Liver (tissue), 9 donors: Measurements from ENCODE around the gene MDP1. TPM values are rescaled to one million over a fixed set of nuclear protein-coding genes. Genes with fewer than 3 reads are reported as not detected.

Source experiments
- DNase-seq: peaks from one replicate; pipeline ENCODE4 v3.0.0-alpha.2; 2017; ENCODE audit warnings: low spot score
- H3K27ac ChIP-seq, 2 donors: one replicate each; pipeline ENCODE4 v1.7.0; 2013; ENCODE audit warnings: inconsistent platforms in 2 of 2, low read length in 2 of 2, control low read depth in 1 of 2, low read depth in 1 of 2, mild to moderate bottlenecking in 1 of 2
- H3K27me3 ChIP-seq, 4 donors: one replicate each; pipeline versions ENCODE4 v1.6.1 to v1.7.0; 2013; ENCODE audit warnings: low read length in 3 of 4, inconsistent platforms in 1 of 4, mild to moderate bottlenecking in 1 of 4, moderate library complexity in 1 of 4; ENCODE audit not compliant: control insufficient read depth in 4 of 4, insufficient read depth in 4 of 4
- H3K36me3 ChIP-seq, 4 donors: one replicate each; pipeline versions ENCODE4 v1.6.1 to v1.7.0; 2013; ENCODE audit warnings: low read length in 3 of 4, mild to moderate bottlenecking in 3 of 4, low read depth in 1 of 4, moderate library complexity in 1 of 4; ENCODE audit not compliant: control insufficient read depth in 4 of 4, insufficient read depth in 3 of 4
- H3K4me1 ChIP-seq, 4 donors: one replicate each; pipeline versions ENCODE4 v1.6.1 to v1.7.0; 2013; ENCODE audit warnings: low read length in 3 of 4, mild to moderate bottlenecking in 3 of 4, moderate library complexity in 1 of 4; ENCODE audit not compliant: control insufficient read depth in 4 of 4, insufficient read depth in 4 of 4
- H3K4me3 ChIP-seq, 3 donors: one replicate each; pipeline versions ENCODE4 v1.6.1 to v1.7.0; 2013; ENCODE audit warnings: low read length in 3 of 3, control low read depth in 1 of 3, low read depth in 1 of 3, mild to moderate bottlenecking in 1 of 3
- H3K9ac ChIP-seq, 2 donors: one replicate each; pipeline ENCODE4 v1.7.0; 2013; ENCODE audit warnings: low read length in 2 of 2, mild to moderate bottlenecking in 2 of 2, moderate library complexity in 2 of 2, control low read depth in 1 of 2, low read depth in 1 of 2
- H3K9me3 ChIP-seq, 4 donors: one replicate each; pipeline versions ENCODE4 v1.6.1 to v1.7.0; 2013; ENCODE audit warnings: low read length in 3 of 4; ENCODE audit not compliant: control insufficient read depth in 4 of 4
- EGR1 ChIP-seq, 2 donors: IDR thresholded peaks; 2 replicates each; pipeline ENCODE4 v1.6.1; 2016 to 2018; ENCODE audit warnings: antibody characterized with exemption in 2 of 2, low read depth in 2 of 2
- FOXA1 ChIP-seq: IDR thresholded peaks from 2 replicates; pipeline ENCODE4 v1.6.1; 2016; ENCODE audit warnings: antibody characterized with exemption
- GABPA ChIP-seq, 2 donors: IDR thresholded peaks in 1 of 2; conservative IDR thresholded peaks in 1 of 2; 2 replicates each; pipeline ENCODE4 v1.6.1; 2016; ENCODE audit warnings: antibody characterized with exemption in 2 of 2, mild to moderate bottlenecking in 1 of 2, moderate library complexity in 1 of 2
- HNF4A ChIP-seq, 2 donors: conservative IDR thresholded peaks; 2 replicates each; pipeline ENCODE4 v1.6.1; 2016; ENCODE audit warnings: antibody characterized with exemption in 2 of 2, mild to moderate bottlenecking in 2 of 2
- HNF4G ChIP-seq: IDR thresholded peaks from 2 replicates; pipeline ENCODE4 v1.6.1; 2016; ENCODE audit warnings: antibody characterized with exemption
- JUND ChIP-seq, 2 donors: IDR thresholded peaks; 2 replicates each; pipeline ENCODE4 v1.6.1; 2016; ENCODE audit warnings: antibody characterized with exemption in 2 of 2
- RXRA ChIP-seq, 2 donors: IDR thresholded peaks; 2 replicates each; pipeline ENCODE4 v1.6.1; 2017 to 2018; ENCODE audit warnings: antibody characterized with exemption in 2 of 2, mild to moderate bottlenecking in 1 of 2
- SP1 ChIP-seq: IDR thresholded peaks from 2 replicates; pipeline ENCODE4 v1.6.1; 2018; ENCODE audit warnings: antibody characterized with exemption, mild to moderate bottlenecking
- TAF1 ChIP-seq: conservative IDR thresholded peaks from 2 replicates; pipeline ENCODE4 v1.6.1; 2016; ENCODE audit warnings: antibody characterized with exemption, mild to moderate bottlenecking
- WGBS: extraction: QIAGEN DNeasy Blood & Tissue Kit; methylation state at CpG from one replicate; pipeline ENCODE4 v1.1.7; 2013; 5-methylcytosine and 5-hydroxymethylcytosine counted together
- polyA plus RNA-seq, 2 donors: library from polyadenylated mRNA; stranded (reverse) in 1 of 2; unstranded in 1 of 2; fragments of 200-250 nt in 1 of 2; fragments of >200 nt in 1 of 2; fragmentation: Nextera tagmentation in 1 of 2; extraction: Ambion mirVana in 1 of 2; gene quantifications; one replicate each; pipeline versions ENCODE4 v1.2.1 to v1.2.3, GENCODE V29; 2013 to 2015
- total RNA-seq, 2 donors: library from RNA; depleted of rRNA; stranded (reverse); fragments of >200 nt; gene quantifications; one replicate each; pipeline ENCODE4 v1.2.3, GENCODE V29; 2014
- TF ChIP-seq, protein P1 (sequence below): fragments of 150-350 bp; IDR thresholded peaks from 2 replicates; pipeline ENCODE4 v1.5.1; 2017; ENCODE audit warnings: improper control_type of control experiment, low read depth, low read length; ENCODE audit not compliant: missing input control
- TF ChIP-seq, protein P2 (sequence below): IDR thresholded peaks from 2 replicates; pipeline ENCODE4 v1.6.1; 2016; ENCODE audit warnings: antibody characterized with exemption
- TF ChIP-seq, protein P3 (sequence below): IDR thresholded peaks from 2 replicates; pipeline ENCODE4 v1.6.1; 2016; ENCODE audit warnings: antibody characterized with exemption
- TF ChIP-seq, protein P4 (sequence below): IDR thresholded peaks from 2 replicates; pipeline ENCODE4 v1.6.1; 2016; ENCODE audit warnings: antibody characterized with exemption, mild to moderate bottlenecking
- TF ChIP-seq, protein P5 (sequence below): IDR thresholded peaks from 2 replicates; pipeline ENCODE4 v1.6.1; 2016; ENCODE audit warnings: antibody characterized with exemption
- donor health status: healthy.
- donor health status: healthy.
- donor health status: healthy.
- donor health status: healthy.
- donor health status: healthy.

Gene MDP1
- total and polyA plus RNA-seq, 4 donors = 3.2 to 13.4 (median 7.0) TPM

DNA sequence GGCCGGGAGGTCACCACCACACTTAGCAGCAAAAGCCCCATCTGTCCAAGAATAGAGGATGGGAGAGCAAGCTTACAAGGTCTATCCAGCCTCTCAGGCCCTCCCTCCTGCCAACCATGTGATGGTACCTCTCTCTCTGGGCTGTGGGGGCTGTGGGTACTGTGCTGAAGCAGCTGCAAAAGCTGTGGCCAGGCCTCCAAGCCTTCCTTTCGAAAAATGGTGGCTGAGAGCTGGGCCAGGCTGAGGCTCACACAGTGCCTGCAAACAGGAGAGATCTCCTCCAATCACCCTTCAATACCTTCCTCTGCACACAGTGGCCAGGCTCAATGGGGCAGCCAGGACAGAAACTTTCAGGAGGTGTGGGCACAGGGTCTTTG is 28.3 kb downstream of the MDP1 start:
- Histone ChIP-seq H3K9me3 (no peaks in the 10 kb centered on the region), H3K4me3 (peak overlapping the region in 1 of 3 donors; percentile 85), H3K27me3 (no peaks in the 10 kb centered on the region), H3K4me1 (peaks cover 5 to 19% (median 10%) of the 10 kb centered on the region in 4 donors), H3K36me3 (peaks cover 10 to 49% (median 19%) of the 10 kb centered on the region in 4 donors), H3K9ac (no peak overlapping the region), H3K27ac (no peak overlapping the region)
- TF ChIP-seq, protein P1, sequence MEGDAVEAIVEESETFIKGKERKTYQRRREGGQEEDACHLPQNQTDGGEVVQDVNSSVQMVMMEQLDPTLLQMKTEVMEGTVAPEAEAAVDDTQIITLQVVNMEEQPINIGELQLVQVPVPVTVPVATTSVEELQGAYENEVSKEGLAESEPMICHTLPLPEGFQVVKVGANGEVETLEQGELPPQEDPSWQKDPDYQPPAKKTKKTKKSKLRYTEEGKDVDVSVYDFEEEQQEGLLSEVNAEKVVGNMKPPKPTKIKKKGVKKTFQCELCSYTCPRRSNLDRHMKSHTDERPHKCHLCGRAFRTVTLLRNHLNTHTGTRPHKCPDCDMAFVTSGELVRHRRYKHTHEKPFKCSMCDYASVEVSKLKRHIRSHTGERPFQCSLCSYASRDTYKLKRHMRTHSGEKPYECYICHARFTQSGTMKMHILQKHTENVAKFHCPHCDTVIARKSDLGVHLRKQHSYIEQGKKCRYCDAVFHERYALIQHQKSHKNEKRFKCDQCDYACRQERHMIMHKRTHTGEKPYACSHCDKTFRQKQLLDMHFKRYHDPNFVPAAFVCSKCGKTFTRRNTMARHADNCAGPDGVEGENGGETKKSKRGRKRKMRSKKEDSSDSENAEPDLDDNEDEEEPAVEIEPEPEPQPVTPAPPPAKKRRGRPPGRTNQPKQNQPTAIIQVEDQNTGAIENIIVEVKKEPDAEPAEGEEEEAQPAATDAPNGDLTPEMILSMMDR = no peak
- no peak for TF ChIP-seq JUND (IDR thresholded peaks at IDR 0.05)
- no peak for DNase-seq
- 87% methylated on average over 2 of the region's 2 CpGs for WGBS

DNA sequence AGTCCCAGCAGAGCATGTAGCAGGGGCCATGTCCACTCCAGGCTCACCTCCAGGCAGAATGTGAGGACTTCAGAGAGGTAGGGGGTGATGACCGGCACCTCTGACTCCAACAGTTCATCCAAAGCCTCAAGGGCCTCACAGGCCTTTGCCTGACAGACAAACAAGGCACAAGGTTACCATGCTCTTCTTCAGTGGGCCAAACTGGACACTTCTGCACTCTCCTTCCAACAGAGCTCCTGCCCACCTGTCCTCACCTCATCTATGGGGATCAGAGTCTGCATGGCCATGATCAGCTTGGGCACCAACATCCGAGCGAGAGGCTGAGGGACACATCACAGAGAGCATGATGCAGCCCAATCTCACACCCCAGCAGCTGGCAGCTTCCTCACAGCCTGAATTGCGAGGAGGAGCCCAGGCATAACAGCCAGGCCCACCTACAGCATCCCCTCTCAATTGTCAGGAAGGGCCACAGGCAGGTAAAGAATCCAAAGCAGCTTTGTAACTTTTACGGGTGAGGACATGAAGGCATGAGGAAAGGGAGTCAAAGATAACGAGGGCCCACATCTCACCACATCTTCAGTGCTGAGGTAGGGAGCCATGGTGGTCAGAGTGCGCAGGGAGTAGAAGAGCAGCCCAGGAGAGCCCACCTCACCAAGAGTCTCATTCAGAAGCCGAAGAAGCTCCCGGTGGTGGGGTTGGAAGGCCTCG is 28.9 kb downstream of the MDP1 start:
- Histone ChIP-seq H3K27me3 (no peaks in the 10 kb centered on the region), H3K36me3 (peaks cover 10 to 50% (median 19%) of the 10 kb centered on the region in 4 donors), H3K9ac (no peak overlapping the region), H3K4me3 (no peak overlapping the region), H3K4me1 (peaks cover 5 to 19% (median 10%) of the 10 kb centered on the region in 4 donors), H3K27ac (no peak overlapping the region), H3K9me3 (no peaks in the 10 kb centered on the region)
- TF ChIP-seq TAF1 = no peak
- no peak for DNase-seq
- 95% methylated on average over 10 of the region's 10 CpGs for WGBS

DNA sequence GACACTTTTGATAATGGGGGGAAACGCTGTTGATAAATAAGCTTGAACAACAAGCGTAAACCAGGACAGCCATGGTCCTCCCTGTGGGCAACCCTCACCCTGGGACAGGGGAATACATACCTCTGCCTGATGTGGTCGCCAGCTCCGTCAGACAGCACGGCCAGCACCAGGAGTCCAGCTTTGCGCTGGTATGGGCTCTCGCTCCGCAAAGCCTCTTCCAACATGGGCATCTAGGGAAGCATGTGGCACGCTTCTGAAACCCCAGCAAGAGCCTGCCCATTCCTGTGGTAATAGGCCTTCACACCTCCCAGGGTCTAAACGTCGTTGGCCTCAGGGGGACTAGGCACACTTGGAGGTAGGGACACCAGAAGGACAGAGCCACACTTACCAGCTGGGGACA is 30.1 kb downstream of the MDP1 start:
- TF ChIP-seq, protein P2, sequence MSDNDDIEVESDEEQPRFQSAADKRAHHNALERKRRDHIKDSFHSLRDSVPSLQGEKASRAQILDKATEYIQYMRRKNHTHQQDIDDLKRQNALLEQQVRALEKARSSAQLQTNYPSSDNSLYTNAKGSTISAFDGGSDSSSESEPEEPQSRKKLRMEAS = no peak
- TF ChIP-seq RXRA (IDR thresholded peaks at IDR 0.05) (no peak), FOXA1 (no peak), HNF4A (conservative IDR thresholded peaks at IDR 0.05) (no peak), EGR1 (IDR thresholded peaks at IDR 0.05; ENCODE audit: low read depth in 2 of 2) (no peak), TAF1 (no peak), GABPA (IDR thresholded peaks at IDR 0.05 in 1 of 2, conservative IDR thresholded peaks at IDR 0.05 in 1 of 2) (no peak), SP1 (no peak), HNF4G (no peak)
- TF ChIP-seq, protein P3, sequence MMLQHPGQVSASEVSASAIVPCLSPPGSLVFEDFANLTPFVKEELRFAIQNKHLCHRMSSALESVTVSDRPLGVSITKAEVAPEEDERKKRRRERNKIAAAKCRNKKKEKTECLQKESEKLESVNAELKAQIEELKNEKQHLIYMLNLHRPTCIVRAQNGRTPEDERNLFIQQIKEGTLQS = no peak
- TF ChIP-seq, protein P1 = no peak
- TF ChIP-seq, protein P4, sequence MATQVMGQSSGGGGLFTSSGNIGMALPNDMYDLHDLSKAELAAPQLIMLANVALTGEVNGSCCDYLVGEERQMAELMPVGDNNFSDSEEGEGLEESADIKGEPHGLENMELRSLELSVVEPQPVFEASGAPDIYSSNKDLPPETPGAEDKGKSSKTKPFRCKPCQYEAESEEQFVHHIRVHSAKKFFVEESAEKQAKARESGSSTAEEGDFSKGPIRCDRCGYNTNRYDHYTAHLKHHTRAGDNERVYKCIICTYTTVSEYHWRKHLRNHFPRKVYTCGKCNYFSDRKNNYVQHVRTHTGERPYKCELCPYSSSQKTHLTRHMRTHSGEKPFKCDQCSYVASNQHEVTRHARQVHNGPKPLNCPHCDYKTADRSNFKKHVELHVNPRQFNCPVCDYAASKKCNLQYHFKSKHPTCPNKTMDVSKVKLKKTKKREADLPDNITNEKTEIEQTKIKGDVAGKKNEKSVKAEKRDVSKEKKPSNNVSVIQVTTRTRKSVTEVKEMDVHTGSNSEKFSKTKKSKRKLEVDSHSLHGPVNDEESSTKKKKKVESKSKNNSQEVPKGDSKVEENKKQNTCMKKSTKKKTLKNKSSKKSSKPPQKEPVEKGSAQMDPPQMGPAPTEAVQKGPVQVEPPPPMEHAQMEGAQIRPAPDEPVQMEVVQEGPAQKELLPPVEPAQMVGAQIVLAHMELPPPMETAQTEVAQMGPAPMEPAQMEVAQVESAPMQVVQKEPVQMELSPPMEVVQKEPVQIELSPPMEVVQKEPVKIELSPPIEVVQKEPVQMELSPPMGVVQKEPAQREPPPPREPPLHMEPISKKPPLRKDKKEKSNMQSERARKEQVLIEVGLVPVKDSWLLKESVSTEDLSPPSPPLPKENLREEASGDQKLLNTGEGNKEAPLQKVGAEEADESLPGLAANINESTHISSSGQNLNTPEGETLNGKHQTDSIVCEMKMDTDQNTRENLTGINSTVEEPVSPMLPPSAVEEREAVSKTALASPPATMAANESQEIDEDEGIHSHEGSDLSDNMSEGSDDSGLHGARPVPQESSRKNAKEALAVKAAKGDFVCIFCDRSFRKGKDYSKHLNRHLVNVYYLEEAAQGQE = no peak
- TF ChIP-seq, protein P5, sequence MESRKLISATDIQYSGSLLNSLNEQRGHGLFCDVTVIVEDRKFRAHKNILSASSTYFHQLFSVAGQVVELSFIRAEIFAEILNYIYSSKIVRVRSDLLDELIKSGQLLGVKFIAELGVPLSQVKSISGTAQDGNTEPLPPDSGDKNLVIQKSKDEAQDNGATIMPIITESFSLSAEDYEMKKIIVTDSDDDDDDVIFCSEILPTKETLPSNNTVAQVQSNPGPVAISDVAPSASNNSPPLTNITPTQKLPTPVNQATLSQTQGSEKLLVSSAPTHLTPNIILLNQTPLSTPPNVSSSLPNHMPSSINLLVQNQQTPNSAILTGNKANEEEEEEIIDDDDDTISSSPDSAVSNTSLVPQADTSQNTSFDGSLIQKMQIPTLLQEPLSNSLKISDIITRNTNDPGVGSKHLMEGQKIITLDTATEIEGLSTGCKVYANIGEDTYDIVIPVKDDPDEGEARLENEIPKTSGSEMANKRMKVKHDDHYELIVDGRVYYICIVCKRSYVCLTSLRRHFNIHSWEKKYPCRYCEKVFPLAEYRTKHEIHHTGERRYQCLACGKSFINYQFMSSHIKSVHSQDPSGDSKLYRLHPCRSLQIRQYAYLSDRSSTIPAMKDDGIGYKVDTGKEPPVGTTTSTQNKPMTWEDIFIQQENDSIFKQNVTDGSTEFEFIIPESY = no peak
- no peaks in the 10 kb centered on the region for H3K9me3 ChIP-seq
- H3K4me3 ChIP-seq = no peak overlapping the region
- H3K9ac ChIP-seq = no peak overlapping the region
- peaks cover 5 to 19% (median 11%) of the 10 kb centered on the region in 4 donors for H3K4me1 ChIP-seq
- H3K27ac ChIP-seq = no peak overlapping the region
- no peaks in the 10 kb centered on the region for H3K27me3 ChIP-seq
- peaks cover 15 to 60% (median 20%) of the 10 kb centered on the region in 4 donors for H3K36me3 ChIP-seq
- 94% methylated on average over 11 of the region's 11 CpGs for WGBS
- no peak for DNase-seq
